IPS-18a (cell line): ENCODE results near the gene PAGE2B.
"Not testable (repeated sequence)": the region's sequence is repeated elsewhere in the genome, so short reads cannot be mapped to it uniquely, and the experiment has no call there.

Experiments used
- H3K27ac ChIP-seq: one replicate; pipeline ENCODE4 v1.5.1; 2013; ENCODE audit warnings: low read length
- H3K27me3 ChIP-seq: one replicate; pipeline ENCODE4 v1.6.1; 2013; ENCODE audit warnings: mild to moderate bottlenecking, low read length; ENCODE audit not compliant: control insufficient read depth, insufficient read depth
- H3K36me3 ChIP-seq: one replicate; pipeline ENCODE4 v1.6.1; 2013; ENCODE audit warnings: low read depth, low read length; ENCODE audit not compliant: control insufficient read depth
- H3K4me1 ChIP-seq: one replicate; pipeline ENCODE4 v1.6.1; 2013; ENCODE audit warnings: low read depth, low read length; ENCODE audit not compliant: control insufficient read depth
- H3K4me3 ChIP-seq: one replicate; pipeline ENCODE4 v1.5.1; 2013; ENCODE audit warnings: low read length
- H3K9ac ChIP-seq: one replicate; pipeline ENCODE4 v1.6.1; 2013; ENCODE audit warnings: mild to moderate bottlenecking, low read length, moderate library complexity
- H3K9me3 ChIP-seq: one replicate; pipeline ENCODE4 v1.6.1; 2013; ENCODE audit warnings: low read depth, low read length; ENCODE audit not compliant: control insufficient read depth

PAGE2B gene

GRCh38 chrX:55056820-55057674 is 17.8 kb upstream of the PAGE2B start:
- H3K27me3 ChIP-seq: no peaks in the 10 kb centered on the region
- no peak overlapping the region for H3K9ac ChIP-seq
- H3K4me1 ChIP-seq: no peaks in the 10 kb centered on the region
- peaks cover 17% of the 10 kb centered on the region for H3K9me3 ChIP-seq
- H3K27ac ChIP-seq: no peak overlapping the region
- no peak overlapping the region for H3K4me3 ChIP-seq
- no peaks in the 10 kb centered on the region for H3K36me3 ChIP-seq

DNA sequence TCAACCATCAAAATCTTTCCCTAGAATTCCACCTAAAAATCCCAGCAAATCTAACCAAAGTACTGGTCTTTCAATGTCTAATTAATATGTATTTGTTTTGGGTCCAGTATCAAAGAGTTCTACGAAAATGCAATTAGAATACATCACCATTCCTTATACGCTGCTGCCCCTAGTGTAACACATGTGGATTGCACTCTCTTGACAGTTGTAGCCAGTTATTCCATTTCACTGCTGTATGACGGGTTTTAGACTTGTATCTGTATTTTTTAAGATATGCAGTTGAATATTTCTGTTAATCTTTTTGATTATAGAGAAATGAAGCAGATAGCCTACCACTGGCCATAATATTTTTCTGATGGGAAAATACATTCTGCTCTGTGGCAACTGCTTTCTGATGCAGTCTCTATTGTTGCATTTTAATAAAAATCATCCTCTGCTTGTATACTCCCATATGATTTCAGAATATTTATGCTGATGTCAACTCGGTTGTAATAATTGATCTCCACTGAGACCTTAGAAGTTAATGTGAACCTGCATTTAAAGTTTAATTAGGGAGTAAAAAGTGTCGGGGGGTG is 17.1 kb upstream of the PAGE2B start:
- Histone ChIP-seq H3K9me3 (peaks cover 17% of the 10 kb centered on the region), H3K27ac (no peak overlapping the region), H3K4me1 (no peaks in the 10 kb centered on the region), H3K27me3 (no peaks in the 10 kb centered on the region), H3K4me3 (no peak overlapping the region), H3K9ac (no peak overlapping the region), H3K36me3 (no peaks in the 10 kb centered on the region)

DNA sequence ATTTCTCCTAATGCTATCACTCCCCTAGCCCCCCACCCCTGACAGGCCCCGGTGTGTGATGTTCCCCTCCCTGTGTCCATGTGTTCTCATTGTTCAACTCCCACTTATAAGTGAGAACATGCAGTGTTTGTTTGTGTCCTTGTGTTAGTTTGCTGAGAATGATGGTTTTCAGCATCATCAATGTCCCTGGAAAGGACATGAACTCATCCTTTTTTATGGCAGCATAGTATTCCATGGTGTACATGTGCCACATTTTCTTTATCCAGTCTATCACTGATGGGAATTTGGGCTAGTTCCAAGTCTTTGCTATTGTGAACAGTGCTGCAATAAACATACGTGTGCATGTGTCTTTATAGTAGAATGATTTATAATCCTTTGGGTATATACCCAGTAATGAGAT is 7.7 kb upstream of the PAGE2B start:
- H3K9me3 ChIP-seq: peaks cover 14% of the 10 kb centered on the region
- not testable (repeated sequence) for H3K4me3 ChIP-seq, H3K27ac ChIP-seq, H3K36me3 ChIP-seq, H3K27me3 ChIP-seq, H3K9ac ChIP-seq, H3K4me1 ChIP-seq

- H3K9me3 ChIP-seq: peaks cover 10% of the 10 kb centered on the region
- no peaks in the 10 kb centered on the region for H3K27me3 ChIP-seq
- H3K9ac ChIP-seq: no peak overlapping the region
- no peak overlapping the region for H3K27ac ChIP-seq
- H3K4me1 ChIP-seq: no peaks in the 10 kb centered on the region
- no peak overlapping the region for H3K4me3 ChIP-seq
- no peaks in the 10 kb centered on the region for H3K36me3 ChIP-seq
Measured at GRCh38 chrX:55072286-55072685, 2.5 kb upstream of the PAGE2B start.

DNA sequence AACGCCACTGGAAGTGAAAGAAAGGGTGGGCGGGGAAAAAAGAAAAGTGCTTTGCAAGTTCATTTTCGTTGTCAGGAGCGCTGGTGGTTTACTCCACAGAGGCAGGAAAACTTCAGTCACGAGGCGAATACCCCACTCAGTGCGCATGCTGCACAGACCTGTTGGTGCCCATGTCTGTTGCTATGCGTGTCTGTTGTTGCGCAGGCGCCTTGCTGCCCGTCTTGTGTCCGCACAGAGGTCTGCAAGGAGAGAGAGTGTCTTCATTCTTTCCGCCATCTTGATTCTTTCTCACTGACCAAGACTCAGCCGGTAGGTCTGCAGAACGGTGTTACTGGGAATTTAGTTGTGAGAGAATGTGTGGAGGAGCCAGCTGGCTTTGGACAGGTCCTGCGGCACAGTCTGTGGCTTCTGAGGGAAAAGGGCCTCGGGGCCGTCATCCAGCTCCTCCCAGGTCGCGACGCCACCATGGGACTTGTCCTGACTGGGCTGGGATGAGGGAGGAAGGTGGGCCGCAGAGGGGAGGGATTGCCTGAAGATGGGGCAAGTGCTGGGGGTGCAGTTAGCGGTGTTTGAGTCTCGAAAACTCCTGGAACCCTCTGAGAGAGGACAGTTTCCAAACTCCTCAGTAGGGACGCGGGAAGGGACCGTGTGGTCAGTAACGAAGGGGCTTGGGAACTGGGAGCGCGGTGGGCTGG is 14.1 kb downstream of the PAGE2B start, which contains the start of gene PAGE2:
TSS of gene PAGE2 (plus strand) at position 224 of the 695 bp plus-strand sequence. CDS start 1,003 bp downstream, outside the sequence.
- H3K36me3 ChIP-seq: no peaks in the 10 kb centered on the region
- no peaks in the 10 kb centered on the region for H3K27me3 ChIP-seq
- peaks cover 8% of the 10 kb centered on the region for H3K9me3 ChIP-seq
- H3K4me1 ChIP-seq: no peaks in the 10 kb centered on the region
- H3K27ac ChIP-seq: no peak within 1 kb of the TSS
- H3K4me3 ChIP-seq: no peak within 1 kb of the TSS
- H3K9ac ChIP-seq: no peak within 1 kb of the TSS

DNA sequence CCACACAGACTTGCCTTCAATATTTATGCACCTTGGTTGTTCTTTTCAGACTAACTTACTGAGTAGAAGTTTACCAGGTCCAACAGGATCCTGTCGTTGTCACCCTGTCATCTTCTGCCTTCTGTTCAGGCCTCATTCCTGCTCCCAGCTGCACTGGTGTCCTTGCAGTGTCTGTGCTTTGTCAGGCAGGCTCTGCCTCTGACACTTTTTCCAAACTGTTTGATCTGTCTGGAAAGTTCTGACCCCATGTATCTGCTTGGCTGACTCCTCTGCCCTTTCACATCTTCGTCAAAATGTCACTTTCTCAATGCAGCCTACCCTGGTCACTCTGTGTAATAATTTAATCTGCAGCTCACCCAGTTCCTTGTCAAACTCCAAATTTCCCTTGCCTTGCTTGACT is 23.9 kb downstream of the PAGE2B start:
- Histone ChIP-seq H3K4me3 (no peak overlapping the region), H3K27ac (no peak overlapping the region), H3K9me3 (peaks cover 7% of the 10 kb centered on the region), H3K27me3 (no peaks in the 10 kb centered on the region), H3K36me3 (no peaks in the 10 kb centered on the region), H3K9ac (no peak overlapping the region), H3K4me1 (no peaks in the 10 kb centered on the region)

- H3K4me3 ChIP-seq: no peak overlapping the region
- no peak overlapping the region for H3K9ac ChIP-seq
- H3K9me3 ChIP-seq: peaks cover 8% of the 10 kb centered on the region
- no peaks in the 10 kb centered on the region for H3K4me1 ChIP-seq
- no peaks in the 10 kb centered on the region for H3K27me3 ChIP-seq
- no peaks in the 10 kb centered on the region for H3K36me3 ChIP-seq
- no peak overlapping the region for H3K27ac ChIP-seq
Measured at GRCh38 chrX:55099162-55099561, 24.3 kb downstream of the PAGE2B start.

GRCh38 chrX:55102754-55103153 is 27.9 kb downstream of the PAGE2B start:
- Histone ChIP-seq H3K4me1 (no peaks in the 10 kb centered on the region), H3K4me3 (no peak overlapping the region), H3K9ac (no peak overlapping the region), H3K36me3 (no peaks in the 10 kb centered on the region), H3K27ac (no peak overlapping the region), H3K27me3 (no peaks in the 10 kb centered on the region), H3K9me3 (peaks cover 16% of the 10 kb centered on the region)

DNA sequence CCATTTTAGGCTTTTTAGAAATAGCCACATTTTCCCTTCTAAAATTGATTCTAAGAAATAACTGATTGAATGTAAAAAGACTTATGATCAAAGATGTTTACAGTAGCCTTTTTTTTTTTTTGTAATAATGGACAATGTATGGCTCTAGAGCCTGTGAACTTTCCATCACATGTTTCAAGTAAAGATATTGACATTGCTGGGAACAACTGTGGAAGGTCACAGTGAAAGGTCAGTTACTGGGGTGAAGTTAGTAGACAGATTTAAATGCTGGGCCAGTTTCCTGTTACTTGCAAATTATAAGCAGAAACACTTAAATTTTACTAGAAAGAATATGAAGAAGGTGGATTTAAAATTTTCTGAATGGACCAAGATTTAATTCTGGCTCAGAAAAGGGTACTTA is 32.4 kb downstream of the PAGE2B start:
- no peaks in the 10 kb centered on the region for H3K27me3 ChIP-seq
- no peaks in the 10 kb centered on the region for H3K36me3 ChIP-seq
- no peak overlapping the region for H3K4me3 ChIP-seq
- H3K9me3 ChIP-seq: peaks cover 20% of the 10 kb centered on the region
- H3K27ac ChIP-seq: no peak overlapping the region
- H3K4me1 ChIP-seq: no peaks in the 10 kb centered on the region
- H3K9ac ChIP-seq: no peak overlapping the region

DNA sequence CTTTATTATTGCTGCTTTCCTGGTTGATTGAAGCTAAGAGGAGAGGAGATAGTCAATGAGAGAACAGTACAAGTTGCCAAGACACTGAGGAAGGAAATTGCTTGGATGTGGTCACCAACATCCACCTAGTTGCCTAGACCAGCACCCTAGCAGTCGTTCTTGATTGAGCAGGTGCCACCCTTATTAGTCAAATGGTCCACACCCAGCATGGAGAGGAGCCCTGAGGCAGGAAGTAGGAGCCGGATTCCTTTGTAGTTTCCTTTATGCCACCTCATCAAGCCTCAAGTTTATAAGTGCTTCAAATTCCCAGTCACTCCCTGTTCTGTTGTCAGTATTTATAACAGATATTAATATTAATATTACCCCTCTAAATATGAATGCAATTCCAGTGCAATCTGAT is 33.1 kb downstream of the PAGE2B start:
- H3K4me3 ChIP-seq: no peak overlapping the region
- H3K4me1 ChIP-seq: no peaks in the 10 kb centered on the region
- peaks cover 20% of the 10 kb centered on the region for H3K9me3 ChIP-seq
- no peak overlapping the region for H3K27ac ChIP-seq
- no peaks in the 10 kb centered on the region for H3K27me3 ChIP-seq
- H3K9ac ChIP-seq: no peak overlapping the region
- no peaks in the 10 kb centered on the region for H3K36me3 ChIP-seq

DNA sequence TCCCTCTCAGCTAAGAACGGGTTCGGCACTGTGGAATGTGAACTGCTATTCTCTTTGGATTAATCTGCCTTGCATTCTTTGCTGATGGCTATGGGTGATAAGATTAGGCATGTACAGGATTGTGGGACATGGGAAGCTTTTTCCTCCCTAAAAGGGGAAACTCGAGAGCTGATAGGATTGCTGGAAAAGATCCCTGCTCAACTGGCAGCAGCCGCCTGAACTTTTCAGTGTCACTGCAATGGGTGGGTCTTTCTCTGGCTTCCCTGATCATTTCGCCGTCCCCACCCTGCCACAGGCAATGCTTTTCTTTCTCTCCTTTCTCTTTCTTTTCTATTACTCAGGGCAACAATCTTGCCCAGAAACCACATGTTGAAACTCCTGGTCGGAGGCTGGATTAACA is 34.5 kb downstream of the PAGE2B start:
- Histone ChIP-seq H3K27ac (no peak overlapping the region), H3K36me3 (no peaks in the 10 kb centered on the region), H3K27me3 (no peaks in the 10 kb centered on the region), H3K9ac (no peak overlapping the region), H3K4me3 (no peak overlapping the region), H3K9me3 (peaks cover 21% of the 10 kb centered on the region), H3K4me1 (no peaks in the 10 kb centered on the region)
